Esophagus squamous epithelium (tissue), 5 donors: ENCODE measurements around the gene BLTP2. TPM values are rescaled to one million over a fixed set of nuclear protein-coding genes. Genes with fewer than 3 reads are reported as not detected.

ENCODE experiments used
- DNase-seq: peaks from one replicate; lab custom pipeline; 2025; lab: John Stamatoyannopoulos, UW
- H3K27ac ChIP-seq, 4 donors: fragments of 200-600 bp; sonication (generic); one replicate each; pipeline ENCODE4 v1.5.1; 2016 to 2019; ENCODE audit warnings: mild to moderate bottlenecking in 1 of 4
- H3K27me3 ChIP-seq, 4 donors: fragments of 200-600 bp; sonication (generic); 1 replicate in 3 of 4; 2 replicates in 1 of 4; pipeline versions ENCODE4 v1.5.1 to v1.6.0; 2017 to 2021; ENCODE audit warnings: antibody characterized with exemption in 1 of 4
- H3K36me3 ChIP-seq, 3 donors: fragments of 200-600 bp; sonication (generic); one replicate each; pipeline ENCODE4 v1.5.1; 2016 to 2019
- H3K4me1 ChIP-seq, 3 donors: fragments of 200-600 bp; sonication (generic); one replicate each; pipeline ENCODE4 v1.5.1; 2017 to 2019
- H3K4me3 ChIP-seq, 4 donors: fragments of 200-600 bp; sonication (generic); 1 replicate in 3 of 4; 2 replicates in 1 of 4; pipeline ENCODE4 v1.5.1; 2016 to 2019; ENCODE audit warnings: mild to moderate bottlenecking in 2 of 4, moderate library complexity in 1 of 4
- H3K9me3 ChIP-seq, 3 donors: fragments of 200-600 bp; sonication (generic); one replicate each; pipeline ENCODE4 v1.5.1; 2016 to 2019
- POLR2A ChIP-seq, 4 donors: fragments of 450-650 bp; IDR thresholded peaks; one replicate each; pipeline ENCODE4 v1.6.1; 2017; ENCODE audit warnings: antibody characterized with exemption in 4 of 4, mild to moderate bottlenecking in 4 of 4, moderate library complexity in 3 of 4
- WGBS, 2 donors: methylation state at CpG; one replicate each; pipeline ENCODE4 v1.1.5; 2018; 5-methylcytosine and 5-hydroxymethylcytosine counted together
- intact Hi-C: fragments of 100-400 bp; cut with DNase I; formaldehyde crosslinking; loops from one replicate; pipeline ENCODE4 v1.15.0; 2022
- total RNA-seq, 4 donors: library from RNA; depleted of rRNA; stranded (reverse); fragments of >200 nt; gene quantifications; one replicate each; pipeline ENCODE4 v1.1.0, GENCODE V29; 2016
- TF ChIP-seq, protein P1 (sequence below), 6 experiments: fragments of 450-650 bp in 4 of 6; fragments of 200-600 bp in 2 of 6; sonication (generic) in 2 of 6; IDR thresholded peaks; one replicate each; pipeline ENCODE4 v1.5.1; 2016 to 2019; ENCODE audit warnings: antibody characterized with exemption in 6 of 6, mild to moderate bottlenecking in 4 of 6, moderate library complexity in 4 of 6
- donor health status: DM: yes; HTN: yes; CAD: no.

The BLTP2 gene
- total RNA-seq, 4 donors from 2014 or later = 37.4 to 81.8 (median 75.5) TPM

DNA sequence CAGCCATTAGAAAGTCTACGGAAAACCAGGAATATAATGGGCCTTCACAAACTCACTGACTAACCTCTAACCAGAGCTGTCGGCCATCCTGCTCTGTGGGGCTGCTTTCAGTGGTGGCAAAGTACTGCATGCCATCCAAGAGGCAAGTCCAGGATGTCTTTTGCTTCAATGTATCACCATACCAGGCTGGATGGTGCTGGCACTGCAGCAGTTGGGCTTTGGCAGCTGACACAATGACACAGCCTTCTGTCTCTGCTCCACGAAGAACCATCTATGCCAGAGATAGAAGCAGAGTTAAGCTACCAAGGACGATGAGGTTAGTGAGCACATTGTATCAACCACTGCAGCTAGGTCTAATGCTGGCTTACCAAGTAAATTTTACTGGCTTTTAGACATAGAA, 21.3 kb downstream of the BLTP2 start:
- intact Hi-C loops = no loop called here
- H3K4me3 ChIP-seq = no peak overlapping the region
- peaks cover 23 to 100% (median 56%) of the 10 kb centered on the region in 3 donors for H3K36me3 ChIP-seq
- H3K27me3 ChIP-seq = no peaks in the 10 kb centered on the region
- no peaks in the 10 kb centered on the region for H3K4me1 ChIP-seq
- no peak overlapping the region for H3K27ac ChIP-seq
- WGBS, 2 donors = 85 to 92% methylated on average over 4 of the region's 4 CpGs
- no peaks in the 10 kb centered on the region for H3K9me3 ChIP-seq
- TF ChIP-seq POLR2A (IDR thresholded peaks at IDR 0.05) = no peak
- TF ChIP-seq, protein P1, sequence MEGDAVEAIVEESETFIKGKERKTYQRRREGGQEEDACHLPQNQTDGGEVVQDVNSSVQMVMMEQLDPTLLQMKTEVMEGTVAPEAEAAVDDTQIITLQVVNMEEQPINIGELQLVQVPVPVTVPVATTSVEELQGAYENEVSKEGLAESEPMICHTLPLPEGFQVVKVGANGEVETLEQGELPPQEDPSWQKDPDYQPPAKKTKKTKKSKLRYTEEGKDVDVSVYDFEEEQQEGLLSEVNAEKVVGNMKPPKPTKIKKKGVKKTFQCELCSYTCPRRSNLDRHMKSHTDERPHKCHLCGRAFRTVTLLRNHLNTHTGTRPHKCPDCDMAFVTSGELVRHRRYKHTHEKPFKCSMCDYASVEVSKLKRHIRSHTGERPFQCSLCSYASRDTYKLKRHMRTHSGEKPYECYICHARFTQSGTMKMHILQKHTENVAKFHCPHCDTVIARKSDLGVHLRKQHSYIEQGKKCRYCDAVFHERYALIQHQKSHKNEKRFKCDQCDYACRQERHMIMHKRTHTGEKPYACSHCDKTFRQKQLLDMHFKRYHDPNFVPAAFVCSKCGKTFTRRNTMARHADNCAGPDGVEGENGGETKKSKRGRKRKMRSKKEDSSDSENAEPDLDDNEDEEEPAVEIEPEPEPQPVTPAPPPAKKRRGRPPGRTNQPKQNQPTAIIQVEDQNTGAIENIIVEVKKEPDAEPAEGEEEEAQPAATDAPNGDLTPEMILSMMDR (IDR thresholded peaks at IDR 0.05) = no peak
- DNase-seq = no peak

DNA sequence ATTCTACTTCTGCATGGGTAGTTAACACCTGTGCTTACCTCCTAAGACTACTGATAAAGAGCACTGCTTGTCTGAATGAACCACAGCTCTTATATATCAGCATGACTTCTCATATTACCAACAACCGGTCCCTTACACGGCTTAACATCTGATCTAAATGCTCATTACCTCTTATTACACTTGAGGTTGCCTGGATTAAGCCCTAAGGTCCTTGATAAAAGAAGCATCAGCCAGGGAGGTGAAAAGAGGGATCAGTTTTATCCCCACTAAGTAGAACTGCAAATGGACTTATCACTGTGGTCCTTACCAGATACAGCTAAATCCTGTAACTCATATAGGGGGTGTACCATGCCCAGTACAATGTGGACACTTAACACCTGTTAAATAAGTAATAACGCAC, 22.8 kb downstream of the BLTP2 start:
- peaks cover 26 to 100% (median 65%) of the 10 kb centered on the region in 3 donors for H3K36me3 ChIP-seq
- TF ChIP-seq POLR2A (IDR thresholded peaks at IDR 0.05) = no peak
- TF ChIP-seq, protein P1 (IDR thresholded peaks at IDR 0.05) = no peak
- intact Hi-C loops = no loop called here

GRCh38 chr17:28620010-28620409, 24.9 kb downstream of the BLTP2 start:
- Histone ChIP-seq H3K9me3 (no peaks in the 10 kb centered on the region), H3K27ac (no peak overlapping the region), H3K36me3 (peaks cover 46 to 100% (median 79%) of the 10 kb centered on the region in 3 donors), H3K4me3 (no peak overlapping the region), H3K27me3 (no peaks in the 10 kb centered on the region), H3K4me1 (no peaks in the 10 kb centered on the region)
- intact Hi-C loops = no loop called here
- TF ChIP-seq POLR2A (IDR thresholded peaks at IDR 0.05) = no peak
- TF ChIP-seq, protein P1 (IDR thresholded peaks at IDR 0.05) = no peak
- DNase-seq = no peak
- 84 to 87% methylated on average over 2 of the region's 2 CpGs for WGBS, 2 donors

More for the DNA sequence above, 22.8 kb downstream of the BLTP2 start:
- no peak for DNase-seq
- H3K4me1 ChIP-seq = no peaks in the 10 kb centered on the region
- H3K4me3 ChIP-seq = no peak overlapping the region
- WGBS, 2 donors = 95 to 98% methylated on average over 3 of the region's 3 CpGs
- H3K27ac ChIP-seq = no peak overlapping the region
- H3K9me3 ChIP-seq = no peaks in the 10 kb centered on the region
- no peaks in the 10 kb centered on the region for H3K27me3 ChIP-seq

- Histone ChIP-seq H3K27ac (no peak overlapping the region), H3K9me3 (no peaks in the 10 kb centered on the region), H3K4me3 (no peak overlapping the region), H3K4me1 (no peaks in the 10 kb centered on the region), H3K27me3 (no peaks in the 10 kb centered on the region), H3K36me3 (peaks cover 42 to 100% (median 78%) of the 10 kb centered on the region in 3 donors)
- no peak for DNase-seq
- WGBS, 2 donors = 91 to 92% methylated on average over 3 of the region's 3 CpGs
- intact Hi-C loops = loop anchor here (10.0 kb wide), 1 partner anchor 124 kb away; no protein-coding TSS in a partner anchor
- TF ChIP-seq, protein P1 (IDR thresholded peaks at IDR 0.05) = no peak
- no peak for TF ChIP-seq POLR2A (IDR thresholded peaks at IDR 0.05)
Observed at GRCh38 chr17:28618464-28618863, 26.5 kb downstream of the BLTP2 start.

- intact Hi-C loops = loop anchor here (10.0 kb wide), 1 partner anchor 121 kb away; no protein-coding TSS in a partner anchor
- no peak overlapping the region for H3K27ac ChIP-seq
- TF ChIP-seq POLR2A (IDR thresholded peaks at IDR 0.05) = no peak
- TF ChIP-seq, protein P1 (IDR thresholded peaks at IDR 0.05) = no peak
- no peak for DNase-seq
- no peaks in the 10 kb centered on the region for H3K4me1 ChIP-seq
- no peaks in the 10 kb centered on the region for H3K9me3 ChIP-seq
- no peaks in the 10 kb centered on the region for H3K27me3 ChIP-seq
- peaks cover 42 to 99% (median 67%) of the 10 kb centered on the region in 3 donors for H3K36me3 ChIP-seq
- no peak overlapping the region for H3K4me3 ChIP-seq
- 78 to 84% methylated on average over 5 to 7 of the region's 7 CpGs for WGBS, 2 donors
Observed at GRCh38 chr17:28616281-28616680, 28.7 kb downstream of the BLTP2 start.
